NT2/D1 (cell line): Measurements from ENCODE around the gene PLG.
A peak's percentile ranks its signal among the peaks of the same experiment; 100 is the strongest.
"Not testable (repeated sequence)": the region's sequence is repeated elsewhere in the genome, so short reads cannot be mapped to it uniquely, and the experiment has no call there.

Source experiments
- DNase-seq: peaks from one replicate; pipeline ENCODE4 v3.0.0-alpha.2; 2011; ENCODE audit warnings: low read depth, low spot score
- H3K27me3 ChIP-seq: 2 replicates; pipeline ENCODE4 v1.6.0; 2011; ENCODE audit warnings: mild to moderate bottlenecking; ENCODE audit not compliant: insufficient read length, insufficient read depth
- H3K36me3 ChIP-seq: 2 replicates; pipeline ENCODE4 v1.6.1; 2011; ENCODE audit warnings: mild to moderate bottlenecking, low read length, mixed read lengths; ENCODE audit not compliant: insufficient read depth, insufficient read length
- H3K4me1 ChIP-seq: 2 replicates; pipeline ENCODE4 v1.5.1; 2011; ENCODE audit not compliant: insufficient read depth, insufficient read length
- H3K4me3 ChIP-seq: 2 replicates; pipeline ENCODE4 v1.5.1; 2011; ENCODE audit warnings: low read depth; ENCODE audit not compliant: insufficient read length
- H3K9ac ChIP-seq: 2 replicates; pipeline ENCODE4 v1.6.0; 2011; ENCODE audit warnings: low read depth; ENCODE audit not compliant: insufficient read length
- H3K9me3 ChIP-seq: 2 replicates; pipeline ENCODE4 v1.5.1; 2011; ENCODE audit warnings: mild to moderate bottlenecking, low read length; ENCODE audit not compliant: insufficient read depth
- SUZ12 ChIP-seq: IDR thresholded peaks from 2 replicates; pipeline ENCODE4 v1.6.1; 2011; ENCODE audit not compliant: insufficient read length, insufficient read depth; ENCODE audit errors: extremely low read depth
- YY1 ChIP-seq: IDR thresholded peaks from 2 replicates; pipeline ENCODE4 v1.6.1; 2011; ENCODE audit not compliant: insufficient read length, insufficient read depth
- ZNF274 ChIP-seq: IDR thresholded peaks from 2 replicates; pipeline ENCODE4 v1.6.1; 2011; ENCODE audit warnings: mild to moderate bottlenecking, low read depth, low read length

Gene PLG

DNA sequence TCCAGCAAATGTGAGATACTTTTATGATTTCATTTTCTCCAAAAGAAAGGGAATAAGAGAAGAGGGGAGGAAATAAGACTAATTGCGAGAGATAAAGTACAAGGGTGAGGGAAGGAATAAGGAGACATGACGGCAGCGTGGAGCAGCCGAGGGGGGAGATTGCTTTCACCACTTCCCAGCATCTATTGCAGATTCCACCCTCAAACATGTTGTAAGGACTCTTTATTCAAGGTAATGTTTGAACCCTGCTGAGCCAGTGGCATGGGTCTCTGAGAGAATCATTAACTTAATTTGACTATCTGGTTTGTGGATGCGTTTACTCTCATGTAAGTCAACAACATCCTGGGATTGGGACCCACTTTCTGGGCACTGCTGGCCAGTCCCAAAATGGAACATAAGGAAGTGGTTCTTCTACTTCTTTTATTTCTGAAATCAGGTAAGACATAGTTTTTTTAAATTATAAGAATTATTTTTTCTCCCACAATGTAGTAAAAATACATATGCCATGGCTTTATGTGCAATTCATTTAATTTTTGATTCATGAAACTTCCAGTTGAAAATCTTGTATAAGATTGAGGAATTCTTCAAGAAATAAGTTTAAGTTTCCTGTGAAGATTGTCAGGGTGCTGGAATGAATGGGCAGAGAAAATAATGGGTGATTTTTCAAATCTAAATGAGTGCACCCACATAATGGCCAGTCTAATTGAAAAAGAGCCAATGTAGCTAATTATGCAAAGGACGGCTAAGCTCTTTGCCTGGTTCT lies at the start of gene PLG:
Gene PLG, plus strand, starts transcription at position 327 of the 763 bp plus-strand sequence. Its CDS starts 61 bp downstream, at position 388.
- not testable (repeated sequence) for H3K9ac ChIP-seq, H3K4me3 ChIP-seq, H3K9me3 ChIP-seq, H3K27me3 ChIP-seq, H3K36me3 ChIP-seq, H3K4me1 ChIP-seq, DNase-seq

DNA sequence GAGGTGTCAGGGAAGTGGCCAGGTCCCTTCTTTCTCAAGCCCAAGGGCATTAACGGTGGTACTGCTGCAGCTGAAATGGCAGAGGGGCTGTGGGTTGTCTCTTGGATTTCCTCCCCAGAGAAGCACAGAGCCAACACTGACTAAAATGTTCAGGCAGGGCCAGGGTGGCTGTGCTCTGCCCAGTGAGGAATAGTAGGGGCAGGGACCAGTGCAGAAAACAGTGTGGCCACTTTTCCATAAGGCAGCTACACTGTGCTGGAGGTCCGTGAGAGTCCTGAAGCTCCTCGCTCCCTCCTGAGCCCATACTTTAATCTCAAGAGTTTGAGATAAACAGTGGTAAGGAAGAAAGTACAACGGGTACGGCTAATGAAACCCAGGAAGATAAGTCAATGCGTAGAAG lies 42.5 kb upstream of the PLG start:
- no peaks in the 10 kb centered on the region; the same call in 1 of the 2 replicates for H3K9me3 ChIP-seq
- no peaks in the 10 kb centered on the region for H3K27me3 ChIP-seq
- no peak overlapping the region for H3K9ac ChIP-seq
- H3K36me3 ChIP-seq, result no peaks in the 10 kb centered on the region
- TF ChIP-seq ZNF274 (no peak), SUZ12 (no peak), YY1 (no peak)
- no peak overlapping the region for H3K4me3 ChIP-seq
- no peak for DNase-seq
- H3K4me1 ChIP-seq, result no peaks in the 10 kb centered on the region

DNA sequence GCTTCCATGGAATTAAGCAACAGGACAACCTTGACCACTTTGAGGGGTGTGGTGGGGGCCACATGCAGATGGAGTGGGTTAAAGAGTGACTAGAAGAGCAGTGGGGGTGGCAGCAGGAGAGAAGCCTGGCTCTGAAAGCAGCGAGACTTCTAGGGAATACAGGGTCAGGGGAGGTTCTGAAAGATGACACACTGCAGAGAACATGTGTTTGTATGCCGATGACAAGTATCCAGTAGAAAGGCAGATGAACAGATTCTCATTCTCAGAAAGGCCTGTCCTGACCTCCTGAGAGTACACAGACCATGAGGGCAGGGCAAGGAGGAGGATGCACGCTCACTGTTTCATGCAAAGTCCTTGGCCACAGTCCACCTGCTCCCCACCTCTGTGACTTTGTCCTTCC lies 40.8 kb upstream of the PLG start:
- Histone ChIP-seq H3K4me3 (no peak overlapping the region), H3K9me3 (no peaks in the 10 kb centered on the region; the same call in 1 of the 2 replicates), H3K4me1 (no peaks in the 10 kb centered on the region), H3K36me3 (no peaks in the 10 kb centered on the region), H3K9ac (no peak overlapping the region), H3K27me3 (no peaks in the 10 kb centered on the region)
- TF ChIP-seq YY1 (no peak), ZNF274 (no peak)
- DNase-seq, result no peak

DNA sequence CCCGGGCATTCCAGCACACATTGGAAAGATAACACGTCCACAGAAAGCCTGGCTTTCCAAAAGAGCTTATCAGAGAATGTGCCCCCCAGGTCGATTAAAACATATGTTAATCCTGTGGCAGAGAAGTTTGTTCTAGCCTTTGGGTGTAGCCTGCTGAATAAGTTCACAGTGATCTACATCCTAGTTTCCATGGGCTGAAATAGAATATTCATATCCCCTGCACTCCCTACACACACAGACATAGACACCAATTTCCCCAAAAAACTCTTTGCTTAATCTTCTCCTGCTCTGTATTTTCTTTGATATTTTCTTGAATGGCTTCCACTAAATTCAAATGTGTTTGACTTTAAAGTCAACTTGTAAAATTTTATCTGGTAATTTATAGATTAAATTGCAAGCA lies 39.6 kb upstream of the PLG start:
- no peaks in the 10 kb centered on the region; the same call in 1 of the 2 replicates for H3K9me3 ChIP-seq
- no peak overlapping the region for H3K4me3 ChIP-seq
- H3K4me1 ChIP-seq, result no peaks in the 10 kb centered on the region
- TF ChIP-seq ZNF274, result no peak
- TF ChIP-seq YY1, result no peak
- TF ChIP-seq SUZ12, result no peak
- no peak overlapping the region for H3K9ac ChIP-seq
- DNase-seq, result no peak
- no peaks in the 10 kb centered on the region for H3K27me3 ChIP-seq
- H3K36me3 ChIP-seq, result no peaks in the 10 kb centered on the region

DNA sequence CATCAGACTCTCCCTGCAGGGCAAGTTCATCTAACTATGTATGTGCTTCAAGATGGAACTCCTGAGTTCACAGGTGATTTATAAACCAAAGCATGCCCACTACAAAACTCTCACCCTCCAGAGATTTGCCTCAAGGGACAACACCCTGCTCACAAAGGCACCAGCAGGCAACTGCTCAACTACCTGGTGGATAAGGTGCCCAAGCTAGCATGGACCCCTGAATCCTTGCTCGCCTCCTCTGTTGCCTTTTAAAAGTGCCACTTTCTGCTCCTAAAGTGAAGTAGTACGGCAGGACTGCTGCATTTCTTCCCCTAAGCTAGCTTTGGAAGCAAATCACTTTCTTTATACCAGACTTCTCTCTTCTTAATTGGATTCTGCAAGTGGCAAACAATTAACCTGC lies 39.2 kb upstream of the PLG start:
- TF ChIP-seq ZNF274, result no peak
- TF ChIP-seq YY1, result no peak
- TF ChIP-seq SUZ12, result no peak
- DNase-seq, result no peak
- Histone ChIP-seq H3K4me1 (no peaks in the 10 kb centered on the region), H3K9me3 (no peaks in the 10 kb centered on the region; the same call in 1 of the 2 replicates), H3K36me3 (no peaks in the 10 kb centered on the region), H3K4me3 (no peak overlapping the region), H3K9ac (no peak overlapping the region), H3K27me3 (no peaks in the 10 kb centered on the region)

DNA sequence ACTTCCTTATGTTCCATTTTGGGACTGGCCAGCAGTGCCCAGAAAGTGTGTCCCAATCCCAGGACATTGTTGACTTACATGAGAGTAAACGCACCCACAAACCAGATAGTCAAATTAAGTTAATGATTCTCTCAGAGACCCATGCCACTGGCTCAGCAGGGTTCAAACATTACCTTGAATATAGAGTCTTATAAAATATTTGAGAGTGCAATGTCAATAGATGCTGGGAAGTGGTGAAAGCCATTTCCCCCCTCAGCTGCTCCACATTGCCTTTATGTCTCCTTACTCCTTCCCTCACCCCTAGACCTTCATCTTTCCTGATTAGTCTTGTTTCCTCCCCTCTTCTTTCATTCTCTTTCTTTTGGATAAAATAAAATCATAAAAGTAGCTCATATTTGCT lies 37.8 kb upstream of the PLG start, which contains the start of gene LPA:
Gene LPA, minus strand, starts transcription at position 78 of the 400 bp plus-strand sequence. Its CDS starts 61 bp downstream, at position 17.
- H3K4me3 ChIP-seq, DNase-seq, H3K4me1 ChIP-seq, H3K9ac ChIP-seq, H3K36me3 ChIP-seq, H3K27me3 ChIP-seq, H3K9me3 ChIP-seq: not testable (repeated sequence)

DNA sequence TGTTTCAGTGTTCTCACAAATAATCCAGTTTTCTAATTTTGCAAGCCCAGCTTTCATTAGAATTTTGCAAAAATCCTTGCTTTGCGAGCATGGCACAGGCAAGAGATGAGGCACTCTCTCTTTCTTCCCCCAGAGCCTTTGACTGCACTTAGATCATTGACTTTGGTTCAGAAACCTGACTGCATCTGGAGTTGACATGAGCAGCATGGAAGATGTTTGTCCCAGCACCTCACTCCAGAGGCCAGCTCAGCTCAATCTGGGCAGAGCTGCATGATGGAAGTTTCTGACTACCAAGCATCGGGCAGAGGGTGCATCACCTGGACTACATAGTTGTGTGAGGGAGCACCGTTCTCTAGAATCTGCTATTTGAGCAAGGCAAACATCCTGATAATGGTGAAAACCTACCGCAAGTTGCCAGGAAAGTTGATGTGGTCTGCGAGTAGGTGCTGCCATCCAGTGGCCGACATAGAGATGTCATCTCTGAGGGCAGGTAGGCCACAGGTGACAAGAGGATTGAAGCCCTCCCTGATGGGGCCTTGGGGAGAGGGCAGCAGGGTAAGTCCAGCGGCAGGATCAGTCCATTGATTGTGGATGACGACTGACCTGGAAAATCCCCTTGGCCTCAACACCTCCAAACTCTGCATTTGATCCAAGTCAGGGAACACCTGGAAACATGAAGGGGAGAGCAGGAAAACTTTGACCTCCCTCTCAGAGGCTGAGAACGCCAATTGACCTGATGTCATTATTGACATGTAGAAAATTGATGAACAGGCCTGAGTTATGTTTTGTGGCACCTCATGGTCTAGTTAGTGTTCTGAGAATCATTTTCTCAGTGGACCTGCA lies 34.2 kb upstream of the PLG start:
- DNase-seq, result peak; percentile 18
- TF ChIP-seq YY1 (no peak), ZNF274 (no peak), SUZ12 (no peak)
- H3K4me1 ChIP-seq, result no peaks in the 10 kb centered on the region
- H3K27me3 ChIP-seq, result no peaks in the 10 kb centered on the region
- no peaks in the 10 kb centered on the region for H3K9me3 ChIP-seq
- H3K4me3 ChIP-seq, result no peak overlapping the region
- no peak overlapping the region for H3K9ac ChIP-seq
- H3K36me3 ChIP-seq, result no peaks in the 10 kb centered on the region
